GM18909 (cell line): Measurements from ENCODE around the gene TMEM237.
"Not testable (repeated sequence)": the region's sequence is repeated elsewhere in the genome, so short reads cannot be mapped to it uniquely, and the experiment has no call there.

Experiments
- ATAC-seq: cut with Tn5 transposase; IDR thresholded peaks from one replicate; pipeline ENCODE4 v1.9.1; 2021; ENCODE audit warnings: mild to moderate bottlenecking; ENCODE audit not compliant: unreplicated experiment, poor library complexity

TMEM237 gene, protein sequence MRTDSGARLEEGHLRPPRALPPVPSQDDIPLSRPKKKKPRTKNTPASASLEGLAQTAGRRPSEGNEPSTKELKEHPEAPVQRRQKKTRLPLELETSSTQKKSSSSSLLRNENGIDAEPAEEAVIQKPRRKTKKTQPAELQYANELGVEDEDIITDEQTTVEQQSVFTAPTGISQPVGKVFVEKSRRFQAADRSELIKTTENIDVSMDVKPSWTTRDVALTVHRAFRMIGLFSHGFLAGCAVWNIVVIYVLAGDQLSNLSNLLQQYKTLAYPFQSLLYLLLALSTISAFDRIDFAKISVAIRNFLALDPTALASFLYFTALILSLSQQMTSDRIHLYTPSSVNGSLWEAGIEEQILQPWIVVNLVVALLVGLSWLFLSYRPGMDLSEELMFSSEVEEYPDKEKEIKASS

DNA sequence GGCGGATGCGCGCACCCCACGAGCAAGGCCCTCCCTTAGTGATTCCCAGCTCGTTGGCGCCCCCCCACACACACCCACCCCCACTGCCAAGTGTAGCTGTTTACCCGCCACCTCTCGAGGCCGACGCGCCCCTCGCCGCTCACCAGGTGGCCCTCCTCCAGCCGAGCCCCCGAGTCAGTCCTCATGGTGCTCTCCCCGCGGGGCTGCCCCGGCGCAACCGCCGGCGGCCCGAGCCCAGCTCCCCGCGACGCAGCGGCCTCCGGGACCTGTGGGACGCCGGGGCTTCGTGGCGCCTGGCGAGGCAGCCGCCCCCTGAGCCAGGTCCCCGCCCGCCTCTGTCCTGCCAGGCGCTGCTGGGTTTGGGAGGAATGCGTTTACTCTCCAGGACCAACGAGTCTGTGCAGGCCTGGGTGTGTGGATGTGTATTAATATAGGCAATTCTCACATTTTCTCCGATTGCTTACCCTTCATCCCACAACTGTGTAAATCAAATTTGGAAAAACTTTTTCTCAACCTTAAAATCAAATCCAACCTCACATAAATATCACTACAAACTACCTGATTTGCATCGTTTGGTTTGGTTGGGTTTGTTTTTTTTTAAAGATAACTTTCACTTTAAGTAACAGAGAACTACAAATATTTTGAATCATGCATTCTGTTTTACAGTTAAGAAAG lies at the start of gene TMEM237:
TSS of gene TMEM237 (minus strand) at position 288 of the 675 bp plus-strand sequence. CDS start at position 185, 103 bp downstream.
- peak; percentile 45 for ATAC-seq

DNA sequence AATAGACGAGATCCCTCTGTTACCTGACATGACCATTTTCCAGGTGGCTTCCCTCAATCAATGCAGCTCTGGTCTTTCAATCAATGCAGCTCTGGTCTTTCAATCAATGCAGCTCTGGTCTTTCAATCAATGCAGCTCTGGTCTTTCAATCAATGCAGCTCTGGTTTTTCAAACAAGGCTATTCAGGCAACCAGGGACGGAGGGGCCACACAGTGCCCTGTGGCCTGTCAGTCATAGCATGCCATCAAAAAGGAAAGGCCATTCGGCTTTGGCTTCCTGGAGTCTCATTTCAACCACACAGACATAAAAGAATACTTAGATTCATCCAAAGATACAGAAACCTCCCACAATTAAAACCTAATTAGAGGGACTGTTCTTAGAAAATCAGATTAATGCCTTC lies 41.9 kb upstream of the TMEM237 start:
- ATAC-seq, result no peak

DNA sequence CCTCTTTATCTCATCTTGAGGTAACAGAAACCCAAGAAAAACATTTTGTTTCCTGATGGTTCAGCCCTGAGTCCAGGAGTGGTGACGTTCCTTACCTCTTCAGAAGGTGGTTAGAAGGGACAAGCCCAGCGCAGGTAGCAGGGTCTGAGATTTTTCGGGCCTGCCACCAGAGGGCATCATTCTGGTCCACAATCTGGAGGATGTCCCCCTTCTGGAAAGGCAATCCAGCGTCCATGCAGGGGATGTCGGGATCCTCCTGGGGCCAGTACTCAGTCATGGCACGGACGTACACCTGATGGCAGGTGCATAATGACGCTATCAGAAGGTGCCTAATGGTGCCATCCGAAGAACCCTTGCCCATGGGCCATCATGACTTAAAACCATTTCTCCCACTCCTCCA lies 37.4 kb upstream of the TMEM237 start:
- ATAC-seq, result no peak

DNA sequence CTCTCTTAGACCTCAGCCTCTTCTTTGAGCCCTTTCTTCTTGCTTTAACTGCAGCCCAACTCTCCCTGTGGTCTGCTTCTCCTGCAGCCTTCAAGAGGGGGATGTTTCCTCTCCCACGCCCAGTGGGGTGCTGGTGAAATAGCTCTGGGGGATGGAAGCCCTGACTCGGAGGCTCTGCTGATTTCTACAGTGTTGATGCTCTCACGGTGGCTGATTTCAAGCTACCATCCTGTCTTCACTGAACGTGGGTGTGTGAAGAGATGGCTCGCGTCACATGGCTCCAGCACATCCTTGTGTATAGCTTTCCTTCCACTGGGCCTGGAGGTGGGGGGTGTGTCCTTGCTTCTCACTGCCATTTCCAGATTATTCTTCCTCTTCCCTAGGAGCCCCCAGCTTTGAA lies 35.1 kb upstream of the TMEM237 start:
- ATAC-seq, result no peak

DNA sequence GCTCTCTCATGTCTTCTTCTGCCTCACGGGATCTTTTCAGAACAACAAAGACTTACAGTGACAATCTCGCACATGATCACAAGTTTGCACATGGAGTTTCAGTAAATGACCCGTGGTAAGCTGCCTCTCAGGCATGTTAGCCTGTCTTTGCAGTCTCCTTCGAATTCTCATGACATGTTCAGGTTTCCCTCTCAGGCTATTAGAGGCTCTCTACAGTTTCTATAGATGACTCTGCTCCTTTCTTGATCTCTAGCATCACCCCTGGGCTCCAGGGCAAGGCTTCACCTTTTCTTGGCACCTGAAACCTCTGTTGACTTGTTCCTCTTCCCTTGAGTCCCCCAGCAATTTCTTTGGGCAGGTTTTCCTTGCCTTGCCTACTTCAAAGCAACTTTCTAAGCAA lies 32.2 kb upstream of the TMEM237 start:
- ATAC-seq, result no peak

DNA sequence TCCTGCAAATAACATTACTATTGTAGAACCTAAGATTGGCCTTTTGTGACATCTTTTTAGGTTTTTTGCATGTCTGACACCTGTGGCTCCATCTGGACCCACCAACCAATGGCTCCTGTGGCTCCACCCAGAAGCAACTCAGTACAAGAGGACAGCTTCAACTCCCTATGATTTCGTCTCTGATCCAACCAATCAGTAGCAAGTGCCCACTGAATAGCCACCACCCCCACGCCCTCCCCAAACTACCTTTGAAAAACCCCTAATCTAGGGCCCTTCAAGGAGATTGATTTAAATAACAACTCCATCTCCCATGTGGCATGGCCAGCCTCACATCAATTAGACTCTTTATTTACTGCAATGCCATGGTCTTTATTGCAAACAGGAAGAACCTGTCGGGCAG lies 31.5 kb upstream of the TMEM237 start:
- no peak for ATAC-seq

DNA sequence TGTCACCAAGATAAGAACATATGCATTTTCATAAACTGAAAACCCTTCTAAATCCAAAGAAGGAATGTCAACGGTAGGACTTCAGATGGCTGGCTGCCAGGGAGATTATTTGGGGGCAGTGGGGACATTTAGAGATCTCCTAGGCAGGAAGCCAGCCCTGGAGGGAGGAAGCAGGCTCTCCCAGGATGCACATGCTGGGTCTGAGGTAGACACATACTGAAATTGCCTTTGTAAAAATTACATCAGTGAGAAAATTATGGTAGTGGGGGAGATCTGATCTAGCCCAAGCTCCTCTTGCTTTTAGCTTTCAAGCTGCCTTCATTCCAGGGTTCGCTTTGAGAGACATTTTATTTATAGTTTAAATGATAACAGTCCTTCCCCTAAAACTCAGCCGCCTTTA lies 31.0 kb upstream of the TMEM237 start:
- no peak for ATAC-seq

DNA sequence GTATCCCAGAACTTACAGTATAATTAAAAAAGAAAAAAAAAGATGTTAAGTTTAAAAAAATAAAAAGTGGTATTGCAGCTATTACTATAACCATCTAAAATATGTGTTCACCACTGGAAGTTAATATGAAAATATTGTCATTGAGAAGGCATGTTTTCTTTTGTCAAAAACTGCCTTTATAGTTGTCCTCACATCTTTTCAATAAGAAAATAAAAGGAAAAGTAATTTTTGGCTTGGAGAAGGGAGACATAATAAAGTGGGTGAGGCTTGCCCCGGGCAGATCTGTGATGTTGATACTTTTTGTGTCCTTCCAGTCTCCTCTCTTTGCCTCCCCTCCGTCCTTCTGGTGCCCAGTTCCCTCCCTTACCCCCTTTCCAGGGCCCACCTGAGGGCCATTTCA lies 30.2 kb upstream of the TMEM237 start:
- no peak for ATAC-seq

DNA sequence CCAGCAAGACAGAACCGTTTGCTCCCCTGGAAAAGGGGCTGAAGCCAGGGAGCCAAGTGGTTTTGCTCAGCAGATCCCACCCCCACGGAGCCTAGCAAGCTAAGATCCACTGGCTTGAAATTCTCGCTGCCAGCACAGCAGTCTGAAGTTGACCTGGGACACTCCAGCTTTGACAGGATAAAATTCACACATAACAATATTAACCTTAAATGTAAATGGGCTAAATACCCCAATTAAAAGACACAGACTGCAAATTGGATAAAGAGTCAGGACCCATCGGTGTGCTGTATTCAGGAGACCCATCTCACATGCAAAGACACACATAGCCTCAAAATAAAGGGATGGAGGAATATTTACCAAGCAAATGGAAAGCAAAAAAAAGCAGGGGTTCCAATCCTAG lies 27.9 kb upstream of the TMEM237 start:
- ATAC-seq, result not testable (repeated sequence)

DNA sequence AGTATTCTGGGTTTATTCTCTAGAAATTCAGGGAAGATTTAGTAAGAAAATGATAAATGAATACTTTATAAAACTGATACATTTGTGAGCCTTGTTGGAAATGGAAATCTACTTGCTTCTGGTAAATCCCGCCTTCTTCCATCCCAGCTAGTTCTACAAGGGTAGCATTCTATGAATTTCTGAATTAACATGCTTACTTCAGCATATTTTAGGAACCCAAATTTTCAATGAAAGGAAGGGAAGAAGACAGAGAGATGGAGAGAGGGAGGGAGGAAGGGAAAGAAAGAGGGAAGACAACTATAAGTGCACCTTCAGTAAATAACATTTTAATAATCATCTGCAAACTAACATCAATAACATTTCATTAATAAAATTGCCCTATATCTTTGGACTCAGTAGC lies 26.6 kb upstream of the TMEM237 start:
- no peak for ATAC-seq

DNA sequence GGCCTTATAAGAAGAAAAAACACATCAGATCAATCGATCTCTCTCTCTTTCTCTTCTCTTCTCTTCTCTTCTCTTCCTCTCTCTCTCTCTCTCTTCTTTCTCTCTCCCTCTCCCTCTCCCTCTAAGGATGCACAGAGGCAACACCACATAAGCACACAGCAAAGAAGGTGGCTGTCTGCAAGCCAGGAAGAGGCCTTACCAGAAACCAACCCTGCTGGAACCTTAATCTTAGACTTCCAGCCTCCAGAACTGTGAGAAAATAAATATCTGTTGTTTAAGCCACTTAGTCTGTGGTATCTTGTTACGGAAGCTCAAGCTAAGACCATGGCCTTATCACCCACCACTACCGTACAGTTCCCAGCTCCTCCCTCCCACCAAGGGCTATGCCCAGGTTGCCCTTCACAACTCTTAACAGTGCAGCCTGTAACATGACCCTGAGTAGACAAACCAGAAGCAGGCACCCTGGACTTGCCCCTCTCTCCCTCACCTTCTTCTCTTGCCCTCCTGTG lies 25.2 kb upstream of the TMEM237 start:
- no peak for ATAC-seq

DNA sequence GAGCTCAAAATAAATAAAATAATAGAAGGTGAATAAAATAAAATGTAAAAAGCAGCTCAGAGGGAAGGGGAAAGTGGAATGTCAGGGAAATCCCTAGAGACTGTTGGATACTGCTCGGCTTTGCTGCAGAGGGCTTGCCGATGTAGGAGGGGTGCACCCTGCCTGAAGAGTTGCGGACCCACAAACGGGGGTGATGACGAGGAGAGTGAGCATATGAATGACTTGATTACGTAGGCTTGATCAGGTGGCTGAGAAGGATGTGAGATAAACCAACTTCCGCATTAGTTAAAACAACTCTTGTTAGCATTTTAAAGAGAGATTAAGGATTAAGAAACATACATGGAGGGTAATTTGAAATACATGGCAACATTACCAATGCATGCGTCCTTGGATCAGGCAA lies 21.0 kb upstream of the TMEM237 start:
- no peak for ATAC-seq

DNA sequence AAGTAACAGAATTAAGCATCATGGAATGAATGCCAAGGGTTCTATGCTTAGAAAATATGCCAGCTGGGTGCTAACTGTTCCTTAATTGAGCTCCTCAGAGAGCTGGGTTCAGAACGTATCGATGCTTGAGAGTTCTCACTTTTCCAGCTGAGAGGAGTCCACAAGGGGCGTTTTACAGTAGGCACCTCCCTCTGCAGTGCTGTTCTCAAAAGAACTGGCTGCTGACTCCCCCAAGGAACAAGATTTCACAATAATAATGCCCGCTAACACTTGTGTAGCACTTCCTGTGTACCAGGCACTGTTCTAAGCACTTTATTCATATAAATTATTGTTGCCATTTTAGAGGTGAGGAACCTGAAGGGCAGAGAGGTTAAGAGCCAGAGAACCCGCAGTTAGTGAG lies 18.1 kb upstream of the TMEM237 start:
- no peak for ATAC-seq

DNA sequence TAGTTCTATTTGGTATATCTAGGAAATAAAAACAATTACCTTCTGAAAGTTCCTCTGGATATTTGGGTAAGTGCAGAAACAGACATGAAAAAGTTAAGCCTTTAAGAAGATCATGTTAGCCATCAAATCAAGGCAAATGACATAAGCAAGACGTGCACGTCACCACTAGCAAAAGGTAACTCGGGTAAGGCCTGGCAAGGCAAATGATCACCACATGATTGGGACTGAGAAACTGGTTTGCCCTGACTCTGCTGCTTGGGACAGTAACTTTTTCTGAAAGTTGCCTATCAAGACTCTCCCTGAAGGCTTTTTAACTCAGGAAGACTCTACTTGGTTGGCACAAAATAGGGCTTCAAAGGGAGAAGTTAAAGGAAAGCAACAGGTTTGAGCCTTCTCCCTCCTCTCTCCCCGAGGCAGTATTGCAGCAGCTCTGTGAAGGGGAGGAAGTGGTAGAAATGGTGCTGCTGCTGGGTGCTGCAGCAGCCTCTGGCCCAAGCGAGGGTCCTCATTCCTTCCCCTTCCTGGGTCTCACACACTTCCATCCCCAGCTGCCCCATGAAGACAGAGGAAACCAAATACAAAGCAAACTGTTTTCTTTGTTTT lies 17.1 kb upstream of the TMEM237 start:
- ATAC-seq, result no peak

DNA sequence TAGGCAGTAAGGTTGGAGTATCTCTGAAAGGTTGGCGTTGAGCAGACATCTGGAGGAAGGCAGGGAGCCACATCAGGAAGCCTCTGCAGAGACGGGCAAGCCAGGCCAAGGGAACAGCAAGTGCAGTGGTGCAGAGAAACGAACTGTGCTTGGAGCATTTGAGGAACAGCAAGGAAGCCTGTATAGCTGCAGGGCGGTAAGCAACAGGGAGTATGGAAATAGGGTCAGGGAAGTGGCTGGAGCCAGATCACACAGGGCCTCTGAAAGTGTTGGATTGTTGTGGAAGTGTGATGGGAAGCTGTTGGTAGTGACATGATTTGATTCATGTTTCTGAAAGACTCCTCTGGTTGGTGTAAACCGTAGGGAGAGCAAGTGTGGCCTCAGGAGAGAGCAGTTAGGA lies 13.4 kb upstream of the TMEM237 start:
- ATAC-seq, result no peak

DNA sequence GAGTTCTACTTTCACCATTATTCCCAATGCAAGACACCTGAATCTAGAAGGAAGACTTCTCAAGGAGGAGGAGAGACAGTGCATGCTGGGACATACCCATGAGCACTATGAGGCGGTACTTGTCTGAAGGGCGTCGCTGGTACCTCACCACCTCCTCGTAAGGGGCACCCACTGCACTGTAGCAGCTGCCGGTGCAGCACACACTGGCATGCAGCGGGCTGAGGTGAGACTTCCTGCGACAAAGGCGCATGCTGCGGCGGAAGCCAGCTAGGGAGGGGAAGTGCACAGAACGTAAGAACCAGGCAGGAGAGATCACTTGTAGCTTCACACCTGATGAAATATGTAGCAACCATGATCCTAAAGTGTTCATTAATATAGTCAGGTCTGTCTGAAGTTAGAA lies 12.8 kb upstream of the TMEM237 start:
- ATAC-seq, result no peak

DNA sequence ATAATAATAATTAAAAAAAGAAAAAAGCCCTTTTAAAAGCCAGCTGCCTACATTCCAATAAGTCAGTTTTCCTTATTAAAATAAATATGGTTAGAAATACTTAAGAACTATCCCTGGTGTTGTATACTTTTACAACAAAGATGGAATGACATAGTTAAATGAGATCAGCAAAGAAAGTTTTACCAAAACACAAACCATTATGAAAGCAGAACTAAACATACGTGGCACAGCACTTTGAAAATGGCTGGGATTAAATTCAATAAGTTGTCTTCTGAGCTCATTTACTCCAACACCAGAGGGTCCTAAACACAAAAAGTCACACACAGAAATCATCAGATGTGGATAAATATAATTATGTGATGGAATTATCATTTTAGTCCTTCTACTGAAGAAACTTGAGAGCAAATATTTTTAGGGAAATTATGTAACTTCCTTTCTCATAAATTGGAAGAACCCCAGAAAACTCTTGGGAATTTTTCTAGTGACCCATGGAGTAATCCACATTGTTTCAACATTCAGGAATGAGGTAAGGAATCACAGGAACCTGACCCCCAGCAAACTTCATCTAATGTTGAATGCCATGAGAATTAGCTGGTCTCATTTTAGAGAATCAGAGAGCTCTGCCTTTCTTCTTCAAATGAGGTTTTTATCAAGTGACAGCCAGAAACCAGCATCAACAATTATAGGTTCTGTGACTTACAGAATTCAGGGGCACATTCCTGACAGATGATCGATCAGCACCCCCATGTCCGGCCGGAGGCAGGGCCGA lies 11.5 kb upstream of the TMEM237 start:
- no peak for ATAC-seq

DNA sequence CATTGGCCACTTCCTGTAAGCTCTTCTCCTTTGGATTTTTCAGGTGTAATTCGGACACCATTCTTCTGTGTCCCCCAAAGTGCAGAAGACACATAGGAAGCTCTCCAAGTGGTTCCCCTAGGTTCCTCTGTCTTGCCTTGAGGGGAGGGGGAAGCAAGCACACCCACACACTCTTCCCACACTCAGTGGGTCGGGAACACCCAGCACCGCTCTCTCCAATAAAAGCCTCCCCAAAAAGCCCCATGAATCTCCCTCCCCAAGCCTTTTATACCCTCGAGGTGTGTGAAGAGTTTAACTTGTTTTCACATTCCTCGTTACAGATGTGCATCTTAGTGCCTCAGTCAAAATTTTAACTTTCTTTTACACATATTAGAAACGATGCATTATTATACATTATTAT lies 9.9 kb upstream of the TMEM237 start:
- ATAC-seq, result no peak

DNA sequence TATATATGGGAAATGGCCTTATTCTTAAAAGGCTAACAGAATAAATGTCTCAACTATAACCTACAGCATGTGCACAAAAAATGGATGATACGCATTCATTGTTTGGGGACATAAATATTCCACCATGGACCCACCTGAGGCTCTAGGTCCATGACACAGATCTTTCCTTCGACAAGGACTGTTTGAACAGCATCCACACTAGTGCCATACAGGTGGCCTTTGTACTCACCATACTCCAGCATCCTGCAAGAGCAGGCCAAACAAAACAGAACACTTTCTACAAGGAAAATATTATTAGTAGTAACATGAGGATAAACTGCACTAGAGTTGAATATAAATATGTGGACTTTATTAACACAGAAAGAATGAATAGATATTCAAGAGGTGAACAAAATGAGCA lies 6.1 kb upstream of the TMEM237 start:
- ATAC-seq, result no peak

DNA sequence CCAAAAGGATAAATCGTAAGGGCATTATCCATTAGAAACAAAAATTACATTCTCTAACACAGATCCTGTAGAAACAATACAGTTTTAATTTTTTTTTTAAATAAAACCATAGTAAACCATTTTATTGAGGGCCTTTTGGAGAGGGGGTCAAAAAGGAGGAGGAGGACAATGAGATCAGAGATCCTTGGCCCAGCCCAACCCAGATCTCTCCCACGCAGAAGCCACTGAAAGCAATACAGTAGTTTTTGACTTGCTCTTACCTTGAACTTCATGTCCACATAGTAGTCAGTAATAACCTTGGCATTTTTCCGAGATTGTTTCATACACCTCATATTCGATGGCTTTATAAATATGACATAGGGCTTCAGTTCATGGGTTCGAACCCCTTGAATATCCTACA lies 4.1 kb upstream of the TMEM237 start:
- no peak for ATAC-seq

DNA sequence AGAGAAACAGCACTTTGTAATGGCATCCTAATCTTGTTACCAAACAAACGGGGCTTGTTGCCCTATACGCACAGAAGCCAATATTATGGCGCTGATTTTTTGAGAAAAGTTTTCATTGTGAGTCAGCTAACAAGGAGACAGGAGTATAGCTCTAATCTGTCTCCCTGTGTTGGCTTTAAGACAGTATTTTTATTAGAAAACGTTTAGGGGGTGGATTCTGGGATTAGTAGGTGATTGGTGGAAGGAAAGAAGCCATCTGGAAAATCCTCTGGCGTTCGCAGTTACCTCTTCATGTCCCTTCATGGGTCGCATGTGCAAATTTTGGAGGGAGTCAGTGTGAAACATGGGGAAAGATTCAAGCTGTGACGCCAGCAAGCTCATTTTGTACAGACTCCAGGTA lies 698 bp upstream of the TMEM237 start:
- no peak for ATAC-seq
